A549 (cell line): ENCODE results near the gene CD81.

Experiments
- CEBPB ChIP-seq, 2 experiments: fragments of >200 bp in 1 of 2; sonication (Bioruptor Twin) in 1 of 2; formaldehyde crosslinking in 1 of 2; IDR thresholded peaks; 2 replicates each; pipeline ENCODE4 v1.6.1; 2012 to 2016
- CHD2 ChIP-seq: fragments of 150-350 bp; IDR thresholded peaks from 2 replicates; pipeline ENCODE4 v1.6.1; 2014; ENCODE audit warnings: low read length; ENCODE audit not compliant: partially characterized antibody
- CTCF ChIP-seq: fragments of >200 bp; sonication (Bioruptor Twin); formaldehyde crosslinking; IDR thresholded peaks from 3 replicates; pipeline ENCODE4 v1.5.1; 2016
- NPAS2 ChIP-seq: fragments of 250-450 bp; sonication (Bioruptor Pico); IDR thresholded peaks from 2 replicates; pipeline ENCODE4 v1.8.0; 2022; ENCODE audit warnings: mild to moderate bottlenecking, moderate library complexity, borderline replicate concordance
- POLR2A ChIP-seq: IDR thresholded peaks from 2 replicates; pipeline ENCODE4 v1.6.1; 2012; ENCODE audit warnings: mild to moderate bottlenecking, low read length
- ZFP36 ChIP-seq: fragments of 450-650 bp; IDR thresholded peaks from 2 replicates; pipeline ENCODE4 v1.6.1; 2014; ENCODE audit warnings: borderline replicate concordance; ENCODE audit not compliant: partially characterized antibody
- TF ChIP-seq, protein P1 (sequence below): fragments of 200-600 bp; sonication (generic); IDR thresholded peaks from 2 replicates; pipeline ENCODE4 v1.6.1; 2016; ENCODE audit warnings: antibody characterized with exemption, mild to moderate bottlenecking, moderate library complexity

- TF ChIP-seq POLR2A (no peak), CHD2 (no peak), NPAS2 (CRISPR knock-in tag) (no peak), ZFP36 (no peak), CEBPB (IDR thresholded peaks at IDR 0.05) (no peak), CTCF (no peak)
- TF ChIP-seq, protein P1, sequence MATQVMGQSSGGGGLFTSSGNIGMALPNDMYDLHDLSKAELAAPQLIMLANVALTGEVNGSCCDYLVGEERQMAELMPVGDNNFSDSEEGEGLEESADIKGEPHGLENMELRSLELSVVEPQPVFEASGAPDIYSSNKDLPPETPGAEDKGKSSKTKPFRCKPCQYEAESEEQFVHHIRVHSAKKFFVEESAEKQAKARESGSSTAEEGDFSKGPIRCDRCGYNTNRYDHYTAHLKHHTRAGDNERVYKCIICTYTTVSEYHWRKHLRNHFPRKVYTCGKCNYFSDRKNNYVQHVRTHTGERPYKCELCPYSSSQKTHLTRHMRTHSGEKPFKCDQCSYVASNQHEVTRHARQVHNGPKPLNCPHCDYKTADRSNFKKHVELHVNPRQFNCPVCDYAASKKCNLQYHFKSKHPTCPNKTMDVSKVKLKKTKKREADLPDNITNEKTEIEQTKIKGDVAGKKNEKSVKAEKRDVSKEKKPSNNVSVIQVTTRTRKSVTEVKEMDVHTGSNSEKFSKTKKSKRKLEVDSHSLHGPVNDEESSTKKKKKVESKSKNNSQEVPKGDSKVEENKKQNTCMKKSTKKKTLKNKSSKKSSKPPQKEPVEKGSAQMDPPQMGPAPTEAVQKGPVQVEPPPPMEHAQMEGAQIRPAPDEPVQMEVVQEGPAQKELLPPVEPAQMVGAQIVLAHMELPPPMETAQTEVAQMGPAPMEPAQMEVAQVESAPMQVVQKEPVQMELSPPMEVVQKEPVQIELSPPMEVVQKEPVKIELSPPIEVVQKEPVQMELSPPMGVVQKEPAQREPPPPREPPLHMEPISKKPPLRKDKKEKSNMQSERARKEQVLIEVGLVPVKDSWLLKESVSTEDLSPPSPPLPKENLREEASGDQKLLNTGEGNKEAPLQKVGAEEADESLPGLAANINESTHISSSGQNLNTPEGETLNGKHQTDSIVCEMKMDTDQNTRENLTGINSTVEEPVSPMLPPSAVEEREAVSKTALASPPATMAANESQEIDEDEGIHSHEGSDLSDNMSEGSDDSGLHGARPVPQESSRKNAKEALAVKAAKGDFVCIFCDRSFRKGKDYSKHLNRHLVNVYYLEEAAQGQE: no peak
Measured at GRCh38 chr11:2440646-2441045, 63.5 kb downstream of the CD81 start.
